GM04504 (cell line): Measurements from ENCODE around the gene RNASEL.
A peak's percentile ranks its signal among the peaks of the same experiment; 100 is the strongest.

Source experiments
- DNase-seq: peaks from one replicate; pipeline ENCODE4 v3.0.0-alpha.2; 2012; ENCODE audit warnings: low read depth

The RNASEL gene

DNA sequence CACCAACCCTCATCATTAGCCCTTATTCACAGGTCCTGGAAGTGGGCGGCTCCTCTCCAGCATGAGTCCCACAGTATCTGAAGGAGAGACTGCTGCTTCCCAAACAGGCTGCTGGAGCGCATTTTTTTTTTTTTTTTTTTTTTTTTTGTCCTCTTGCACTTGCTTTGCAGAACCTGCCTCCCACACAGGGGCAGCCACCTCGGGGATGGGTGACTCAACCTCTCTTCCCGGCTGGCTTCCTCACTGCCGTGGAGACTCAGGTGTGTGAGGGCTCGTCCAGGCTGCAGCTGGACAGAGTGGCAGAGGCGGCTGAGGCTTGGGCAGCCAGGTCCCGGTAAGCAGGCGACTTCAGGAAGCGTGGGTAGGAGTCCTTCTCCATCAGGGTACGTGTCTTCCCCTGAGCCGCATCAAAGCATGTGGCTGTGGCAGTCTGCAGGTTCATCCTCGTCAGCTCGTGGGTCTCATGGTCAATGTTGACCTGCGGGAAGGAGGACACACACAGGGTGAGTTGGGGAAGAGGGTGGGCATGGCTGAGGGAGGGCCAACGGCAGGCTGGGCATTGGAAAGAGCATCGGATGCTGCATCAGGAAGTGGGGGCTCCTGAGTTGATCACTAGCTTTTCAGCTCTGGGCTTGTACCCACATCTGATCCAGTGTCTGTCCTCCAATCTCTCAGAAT is 11.1 kb upstream of the RNASEL start:
- DNase-seq, result no peak

- no peak for DNase-seq
Measured at GRCh38 chr1:182599339-182599738, 10.3 kb upstream of the RNASEL start.

- no peak for DNase-seq
Measured at GRCh38 chr1:182598296-182598695, 9.2 kb upstream of the RNASEL start.

DNA sequence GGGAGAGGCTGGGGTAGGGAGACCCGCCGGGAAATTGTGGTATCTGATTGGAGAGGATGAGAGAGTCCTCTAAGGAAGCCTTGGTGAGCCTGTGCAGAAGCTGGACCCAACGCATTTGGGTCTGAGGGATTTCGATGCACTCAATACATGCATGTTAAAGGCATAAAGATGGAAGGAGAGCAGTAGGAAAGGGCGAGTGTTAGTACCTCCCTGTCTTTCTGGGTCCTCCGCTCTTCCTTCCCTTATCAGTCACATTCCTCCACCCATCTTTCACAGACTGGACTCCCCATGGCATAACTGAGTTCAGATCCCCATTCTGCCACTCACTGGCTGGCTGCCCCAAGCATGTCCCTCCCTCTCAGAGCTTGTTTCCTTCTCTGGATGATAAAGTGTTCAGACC is 7.9 kb upstream of the RNASEL start:
- no peak for DNase-seq

DNA sequence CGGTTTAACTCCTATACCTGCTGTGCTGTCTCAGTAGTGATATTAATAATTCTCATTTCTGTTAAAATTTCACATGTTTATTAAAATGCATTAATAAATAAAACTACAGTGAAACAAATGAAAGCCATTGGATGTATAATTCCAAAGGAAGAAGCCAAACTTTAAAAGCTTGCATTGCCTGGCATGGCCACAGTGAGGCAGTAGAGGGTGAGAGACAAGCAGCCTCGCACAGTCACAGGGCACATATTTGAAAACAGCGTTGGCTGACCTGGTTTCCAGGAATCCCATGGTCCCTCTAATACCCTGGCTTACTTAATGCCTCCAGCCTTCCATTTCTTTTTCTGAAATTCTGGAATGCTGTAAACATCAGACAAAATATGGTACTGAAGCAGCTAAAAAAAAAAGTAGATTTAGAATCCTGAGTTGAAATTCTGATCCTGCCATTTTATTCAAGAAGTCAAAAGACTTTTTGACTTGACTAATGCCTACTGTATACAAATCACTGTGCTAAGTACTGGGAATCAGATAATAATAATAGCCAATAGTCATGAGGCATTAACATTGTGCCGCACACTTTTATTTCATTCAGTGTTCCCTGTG is 6.7 kb upstream of the RNASEL start:
- no peak for DNase-seq

DNA sequence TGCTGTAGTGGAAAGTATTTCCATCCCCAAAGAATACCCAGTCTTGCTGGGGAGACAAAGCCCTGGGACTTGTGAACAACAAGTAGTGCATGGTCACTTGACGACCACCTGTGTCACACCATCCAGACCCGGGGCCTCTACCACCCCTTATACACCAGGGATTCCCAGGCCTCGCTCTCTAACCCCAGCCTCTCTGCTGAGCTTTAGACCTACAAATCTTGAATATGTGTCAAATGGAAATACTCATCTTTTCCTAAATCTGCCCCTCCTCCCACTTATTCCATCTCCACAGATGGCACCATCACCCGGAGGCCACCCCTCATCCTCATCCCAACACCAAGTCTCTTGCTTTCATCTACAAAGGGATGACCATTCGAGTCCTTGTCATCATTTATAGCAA is 875 bp upstream of the RNASEL start:
- no peak for DNase-seq

- DNase-seq, result no peak
Measured at GRCh38 chr1:182589520-182589919, 464 bp upstream of the RNASEL start.

DNA sequence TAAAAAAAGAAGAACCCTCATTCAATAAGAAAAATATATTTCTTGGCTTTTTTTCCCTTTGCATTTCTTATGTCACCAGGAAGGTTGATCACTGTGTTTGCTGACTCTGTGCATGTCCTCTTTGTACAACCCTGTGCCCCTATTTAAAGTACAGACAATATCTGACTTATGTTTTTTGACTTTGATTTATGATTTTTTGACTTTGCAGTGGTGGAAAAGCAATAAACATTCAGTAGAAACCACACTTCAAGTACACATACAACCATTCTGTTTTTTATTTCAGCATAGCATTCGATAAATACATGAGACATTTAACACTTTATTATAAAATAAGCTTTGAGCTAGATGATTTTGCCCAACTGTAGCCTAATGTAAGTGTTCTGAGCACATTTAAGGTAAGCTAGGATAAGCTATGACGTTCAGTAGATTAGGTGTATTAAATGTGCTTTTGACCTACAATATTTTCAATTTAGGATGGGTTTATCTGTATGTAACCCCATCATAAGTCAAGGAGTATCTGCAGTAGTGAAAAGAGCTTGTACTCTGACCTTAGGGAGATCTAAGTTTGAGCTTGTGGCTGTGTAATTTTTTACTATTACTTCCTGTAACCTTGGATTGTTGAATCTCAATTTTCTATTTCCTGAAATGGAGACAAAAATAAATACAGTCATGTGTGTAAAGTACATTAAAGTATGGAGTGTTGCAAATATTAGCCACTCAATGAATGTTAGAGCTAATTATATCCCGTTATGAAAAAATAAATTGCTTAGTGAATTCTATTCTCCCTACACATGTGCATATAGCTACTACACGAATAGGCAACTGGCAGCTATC is 1.2 kb downstream of the RNASEL start:
- DNase-seq, result no peak

- DNase-seq, result no peak
Measured at GRCh38 chr1:182587093-182587492, 2.0 kb downstream of the RNASEL start.

GRCh38 chr1:182586380-182586779 is 2.7 kb downstream of the RNASEL start:
- no peak for DNase-seq

DNA sequence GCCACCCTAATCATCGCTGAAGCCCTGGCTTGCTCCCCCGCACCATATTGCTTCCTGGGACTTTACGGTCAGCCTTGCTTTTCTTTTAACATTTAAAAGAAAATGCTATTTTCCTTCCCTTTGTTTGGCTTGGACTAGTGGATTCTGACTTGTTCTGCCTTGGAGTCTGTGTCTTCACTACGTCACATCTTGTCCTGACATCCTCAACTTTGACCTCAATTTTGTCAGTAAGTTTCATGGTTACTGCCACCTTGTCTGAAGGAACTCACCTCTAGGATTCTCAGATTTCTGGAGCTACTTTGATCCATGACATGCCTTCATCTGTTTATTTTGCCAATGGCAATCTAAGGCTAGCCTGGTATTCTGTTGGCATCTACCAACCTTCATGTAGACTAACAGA is 4.3 kb downstream of the RNASEL start:
- DNase-seq, result no peak

DNA sequence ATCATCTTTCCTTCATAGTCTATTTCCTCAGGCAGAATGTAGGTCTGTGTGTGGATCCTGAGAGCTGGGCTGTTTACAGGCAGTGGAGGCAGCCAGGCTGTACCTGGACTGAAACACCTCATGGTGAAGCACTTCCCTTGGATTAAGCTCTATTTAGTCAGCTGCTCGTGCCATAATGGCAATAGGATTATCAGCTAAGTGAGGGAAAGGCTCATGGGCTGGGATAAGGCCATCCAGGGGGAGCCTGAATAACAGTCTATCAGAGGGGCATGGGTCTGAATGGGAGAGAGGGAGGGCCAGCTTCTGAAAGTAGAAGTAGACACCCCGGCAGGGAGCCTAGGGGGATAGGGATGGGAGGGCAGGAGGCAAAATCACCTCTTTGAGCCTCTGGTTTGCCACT is 8.3 kb downstream of the RNASEL start:
- DNase-seq, result no peak

DNA sequence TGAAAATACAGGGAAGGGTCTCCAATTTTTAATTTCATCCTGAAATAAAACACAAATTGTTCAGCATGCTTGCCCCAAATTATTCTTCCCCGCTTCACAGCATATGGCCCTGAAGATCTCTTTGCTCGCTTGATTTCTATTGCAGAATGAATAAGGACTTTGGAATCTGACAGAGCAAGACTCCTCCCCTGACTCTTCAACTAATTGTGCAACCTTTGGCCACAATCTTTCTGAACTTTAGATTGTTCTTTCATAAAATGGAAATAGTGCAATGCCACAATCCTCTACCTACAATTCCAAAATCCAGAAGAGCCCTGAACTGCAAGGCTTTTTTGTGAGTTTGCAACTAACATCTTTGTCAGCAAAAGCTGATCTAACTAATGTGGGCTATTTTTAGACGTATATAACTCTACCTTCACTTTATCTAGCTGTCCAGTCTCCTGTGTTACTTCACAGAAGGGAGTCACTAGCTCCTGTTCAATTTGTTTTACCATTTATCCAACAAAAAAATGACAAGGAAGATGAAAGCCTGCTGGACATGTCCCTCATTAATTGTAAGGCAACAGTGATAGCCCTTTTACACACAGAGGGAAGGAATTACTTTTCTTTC is 13.4 kb downstream of the RNASEL start:
- peak; percentile 46 for DNase-seq

GRCh38 chr1:182574156-182574555 is 14.9 kb downstream of the RNASEL start:
- no peak for DNase-seq

DNA sequence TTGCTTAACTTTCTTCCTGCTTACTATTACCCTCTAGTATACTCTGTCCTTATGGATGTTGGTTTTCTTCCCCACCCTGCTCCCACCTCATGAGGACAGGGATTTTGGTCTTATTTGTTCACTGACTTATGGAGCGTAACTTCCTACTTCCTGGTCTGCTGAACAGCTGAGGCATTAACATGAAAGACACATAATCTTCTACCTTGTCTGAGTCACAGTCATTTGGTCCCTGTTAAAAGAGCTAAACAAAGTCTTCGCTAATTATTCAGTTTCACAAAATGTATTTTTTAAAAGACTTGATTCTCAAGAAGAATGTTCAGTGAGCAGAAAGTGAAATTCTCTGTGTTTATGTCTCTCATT is 18.5 kb downstream of the RNASEL start:
- DNase-seq, result no peak

DNA sequence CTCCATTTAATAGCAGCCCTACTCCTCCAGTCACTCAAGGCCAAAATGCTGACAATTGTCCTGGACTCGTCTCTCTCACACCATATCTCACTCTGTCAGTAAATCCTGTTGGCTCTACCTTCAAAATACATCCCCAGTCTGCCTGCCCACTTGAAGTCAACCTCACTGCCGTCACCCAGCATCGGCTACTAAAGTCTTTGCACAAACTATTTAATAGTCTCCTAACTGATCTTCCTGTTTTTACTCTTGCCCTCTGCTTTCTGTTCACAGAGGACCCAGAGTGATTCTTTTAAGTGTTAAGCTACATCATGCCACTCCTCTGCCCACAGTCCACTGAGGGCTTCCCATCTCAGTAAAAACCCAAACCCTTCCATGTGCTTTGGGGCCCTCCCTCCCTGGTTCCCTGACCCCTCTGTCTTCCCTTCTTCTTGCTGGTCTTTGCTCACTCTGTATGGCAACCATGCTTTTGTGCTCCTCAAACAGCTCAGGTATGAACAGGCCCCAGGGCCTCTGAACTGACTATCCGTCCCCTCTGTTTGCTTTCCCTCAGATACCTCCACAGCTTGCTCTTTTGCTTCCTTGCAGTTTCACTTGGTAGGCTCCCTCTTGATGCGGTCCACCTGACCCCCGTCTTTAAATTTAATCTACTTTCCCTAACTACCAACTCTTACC is 19.0 kb downstream of the RNASEL start:
- no peak for DNase-seq

DNA sequence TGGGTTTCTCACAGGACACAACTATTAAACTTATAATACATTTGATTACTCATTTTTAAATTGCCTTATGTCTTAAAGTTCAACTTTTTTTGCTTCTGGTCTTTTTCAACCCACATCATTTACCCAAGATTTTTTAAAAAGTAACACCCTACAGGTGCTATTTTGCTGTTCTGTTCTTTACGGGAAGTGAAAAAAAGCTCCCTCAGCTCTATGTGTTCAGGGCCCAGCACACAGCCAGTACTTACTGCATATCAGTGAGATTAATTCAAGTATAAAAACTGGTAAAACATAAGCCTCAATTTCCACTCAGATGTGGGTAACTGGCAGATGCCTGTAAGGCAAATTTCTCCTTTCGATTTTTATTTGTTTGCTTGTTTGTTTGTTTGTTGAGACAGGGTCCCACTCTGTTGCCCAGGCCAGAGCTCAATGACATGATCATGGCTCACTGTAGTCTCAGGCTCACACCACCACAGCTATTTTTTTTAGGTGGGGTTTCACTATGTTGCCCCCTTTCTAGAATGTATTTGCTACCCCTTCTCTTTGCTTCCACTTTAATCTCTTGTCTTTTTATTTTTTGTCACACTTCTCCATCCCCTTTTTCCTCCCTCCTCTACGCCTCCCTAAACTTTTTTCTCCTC is 20.3 kb downstream of the RNASEL start:
- no peak for DNase-seq

DNA sequence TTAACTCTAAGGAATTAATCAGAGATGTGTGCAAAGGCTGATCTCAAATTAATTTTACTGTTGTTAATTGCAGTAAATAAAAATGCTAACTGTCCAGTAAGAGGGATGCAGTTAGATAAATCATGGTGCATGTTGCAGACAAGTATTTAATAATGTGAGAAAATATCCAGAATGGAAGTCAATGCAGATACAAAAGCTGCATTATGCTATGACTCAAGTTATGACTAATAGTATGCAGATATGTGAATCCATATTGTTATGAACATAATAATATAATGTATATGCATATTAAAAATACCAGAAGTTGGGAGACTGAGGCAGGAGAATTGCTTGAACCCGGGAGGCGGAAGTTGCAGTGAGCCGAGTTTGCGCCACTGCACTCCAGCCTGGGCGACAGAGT is 21.4 kb downstream of the RNASEL start:
- DNase-seq, result no peak

GRCh38 chr1:182565537-182565936 is 23.5 kb downstream of the RNASEL start:
- no peak for DNase-seq

GRCh38 chr1:182564406-182565004 is 24.6 kb downstream of the RNASEL start:
- DNase-seq, result no peak

GRCh38 chr1:182563095-182563494 is 26.0 kb downstream of the RNASEL start:
- DNase-seq, result no peak
